Subcutaneous abdominal adipose tissue (tissue), 5 donors: ENCODE data around the gene NOP53.
A peak's percentile ranks its signal among the peaks of the same experiment; 100 is the strongest.
"Not testable (repeated sequence)": the region's sequence is repeated elsewhere in the genome, so short reads cannot be mapped to it uniquely, and the experiment has no call there.

Experiments used
- H3K27ac ChIP-seq: one replicate; pipeline ENCODE4 v1.7.0; 2013; ENCODE audit warnings: low read depth, mild to moderate bottlenecking, inconsistent platforms, low read length, moderate library complexity
- H3K27me3 ChIP-seq, 5 donors: one replicate each; pipeline ENCODE4 v1.7.0; 2013; ENCODE audit warnings: low read length in 5 of 5, inconsistent platforms in 1 of 5; ENCODE audit not compliant: control insufficient read depth in 5 of 5, insufficient read depth in 4 of 5
- H3K36me3 ChIP-seq, 5 donors: one replicate each; pipeline ENCODE4 v1.7.0; 2013; ENCODE audit warnings: low read length in 5 of 5; ENCODE audit not compliant: control insufficient read depth in 5 of 5, insufficient read depth in 5 of 5
- H3K4me1 ChIP-seq, 5 donors: one replicate each; pipeline ENCODE4 v1.7.0; 2013; ENCODE audit warnings: low read length in 5 of 5, mild to moderate bottlenecking in 3 of 5, moderate library complexity in 1 of 5; ENCODE audit not compliant: control insufficient read depth in 5 of 5, insufficient read depth in 5 of 5
- H3K4me3 ChIP-seq, 5 donors: one replicate each; pipeline ENCODE4 v1.7.0; 2013; ENCODE audit warnings: low read length in 5 of 5, low read depth in 1 of 5
- H3K9ac ChIP-seq, 5 donors: one replicate each; pipeline ENCODE4 v1.7.0; 2013; ENCODE audit warnings: low read length in 5 of 5, mild to moderate bottlenecking in 4 of 5, moderate library complexity in 3 of 5
- H3K9me3 ChIP-seq, 5 donors: one replicate each; pipeline ENCODE4 v1.7.0; 2013; ENCODE audit warnings: low read length in 5 of 5; ENCODE audit not compliant: control insufficient read depth in 5 of 5
- donor health status: healthy.
- donor health status: healthy.
- donor health status: healthy.
- donor health status: healthy.
- donor health status: healthy.

The NOP53 gene

DNA sequence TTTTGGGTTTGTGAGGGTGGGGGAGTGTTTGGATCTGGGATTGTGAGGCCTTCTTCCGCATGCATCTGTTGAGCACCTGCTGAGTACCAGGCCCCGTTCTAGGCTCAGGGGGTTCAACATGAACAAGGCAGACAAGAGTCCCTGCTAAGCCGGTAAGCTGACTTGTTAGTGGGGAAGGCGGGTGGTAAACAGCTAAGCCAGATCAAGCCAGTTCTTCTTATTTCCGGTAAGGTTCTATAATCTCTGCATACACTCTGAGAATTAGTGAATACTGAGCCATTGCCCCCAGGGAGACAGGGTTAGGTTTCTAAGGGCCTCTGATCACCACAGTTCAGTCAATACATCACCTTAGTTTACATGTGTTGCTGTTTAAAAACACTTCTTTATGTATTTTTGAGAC, 42.0 kb upstream of the NOP53 start:
- Histone ChIP-seq H3K4me1 (no peaks in the 10 kb centered on the region), H3K27ac (no peak overlapping the region), H3K9ac (no peak overlapping the region), H3K36me3 (peaks cover 0 to 52% (median 34%) of the 10 kb centered on the region in 5 donors), H3K4me3 (no peak overlapping the region), H3K27me3 (no peaks in the 10 kb centered on the region), H3K9me3 (peaks cover 0 to 4% (median 0%) of the 10 kb centered on the region in 5 donors)

DNA sequence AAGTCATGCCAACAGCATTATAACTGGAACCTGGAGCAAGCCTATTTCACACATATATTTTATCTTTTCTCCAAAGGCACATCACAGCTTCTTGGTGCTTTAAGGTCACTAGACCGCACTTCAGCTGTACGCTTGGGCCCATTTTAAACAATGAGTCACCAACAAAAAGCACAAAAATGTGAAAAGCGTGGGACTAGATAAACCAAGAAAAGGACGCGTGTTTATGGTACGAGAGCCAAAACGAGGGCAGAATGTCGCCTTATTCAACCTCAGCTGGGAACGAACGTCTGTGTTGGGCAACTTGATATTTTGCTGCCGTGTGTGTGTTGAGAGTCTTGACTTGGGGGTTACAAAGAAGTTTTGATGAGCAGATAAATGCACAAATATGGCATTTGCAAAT, 41.3 kb upstream of the NOP53 start:
- peaks cover 0 to 45% (median 28%) of the 10 kb centered on the region in 5 donors for H3K36me3 ChIP-seq
- no peak overlapping the region for H3K27ac ChIP-seq
- no peak overlapping the region for H3K9ac ChIP-seq
- H3K9me3 ChIP-seq, result peaks cover 0 to 4% (median 0%) of the 10 kb centered on the region in 5 donors
- no peaks in the 10 kb centered on the region for H3K27me3 ChIP-seq
- H3K4me1 ChIP-seq, result no peaks in the 10 kb centered on the region
- no peak overlapping the region for H3K4me3 ChIP-seq

DNA sequence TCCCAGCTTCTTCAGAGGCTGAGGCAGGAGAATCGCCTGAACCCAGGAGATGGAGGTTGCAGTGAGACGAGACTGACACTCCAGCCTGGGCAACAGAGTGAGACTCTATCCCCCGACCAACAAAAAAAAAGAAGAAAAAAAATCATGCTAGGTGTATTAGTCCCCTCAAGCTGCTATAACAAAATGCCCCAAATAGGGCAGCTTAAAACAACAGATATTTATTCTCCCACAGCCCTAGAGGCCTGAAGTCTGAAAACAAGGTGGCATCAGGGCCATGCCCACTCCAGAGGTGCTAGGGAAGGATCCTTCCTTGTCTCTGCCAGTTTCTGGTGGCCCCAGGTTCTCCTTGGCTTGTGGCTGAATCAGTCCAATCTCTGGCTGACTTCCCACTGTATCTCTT, 40.7 kb upstream of the NOP53 start:
- no peak overlapping the region for H3K9ac ChIP-seq
- peaks cover 0 to 4% (median 0%) of the 10 kb centered on the region in 5 donors for H3K9me3 ChIP-seq
- no peaks in the 10 kb centered on the region for H3K4me1 ChIP-seq
- H3K36me3 ChIP-seq, result peaks cover 0 to 40% (median 22%) of the 10 kb centered on the region in 5 donors
- H3K4me3 ChIP-seq, result no peak overlapping the region
- no peak overlapping the region for H3K27ac ChIP-seq
- H3K27me3 ChIP-seq, result no peaks in the 10 kb centered on the region

DNA sequence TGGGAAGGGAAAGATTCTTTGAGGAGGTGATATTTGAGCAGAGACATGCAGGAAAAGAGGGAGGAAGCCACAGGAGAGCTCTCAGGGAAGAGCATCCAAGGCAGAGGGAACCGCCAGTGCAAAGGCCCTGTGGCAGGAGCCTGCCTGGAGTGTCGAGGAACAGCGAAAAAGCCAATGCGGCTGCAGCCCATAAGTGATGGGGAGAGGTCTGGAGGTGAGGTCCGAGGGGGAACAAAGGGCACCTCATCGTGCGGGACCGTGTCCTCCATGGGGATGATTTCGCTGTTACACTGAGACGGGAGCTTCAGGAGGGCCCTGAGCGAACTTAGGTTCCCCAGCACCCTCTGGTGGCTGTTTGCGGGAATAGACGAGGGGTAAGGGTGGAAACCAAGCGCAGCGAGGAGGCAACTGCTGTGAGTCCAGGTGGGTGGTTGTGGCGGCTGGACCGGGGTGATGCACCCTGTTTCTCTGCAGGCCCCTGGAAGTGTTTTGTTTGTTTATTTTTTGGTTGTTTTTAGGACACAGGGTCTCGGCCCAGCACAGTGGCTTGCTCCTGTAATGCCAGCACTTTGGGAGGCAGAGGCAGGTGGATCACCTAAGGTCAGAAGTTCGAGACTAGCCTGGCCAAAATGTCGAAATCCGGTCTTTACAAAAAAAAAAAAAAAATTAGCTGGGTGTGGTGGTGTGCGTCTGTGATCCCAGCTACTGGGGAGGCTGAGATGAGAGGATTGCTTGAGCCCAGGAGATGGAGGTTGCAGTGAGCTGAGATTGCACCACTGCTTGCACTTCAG, 38.0 kb upstream of the NOP53 start:
- Histone ChIP-seq H3K4me1 (no peaks in the 10 kb centered on the region), H3K36me3 (peaks cover 0 to 14% (median 10%) of the 10 kb centered on the region in 5 donors), H3K9me3 (peaks cover 0 to 4% (median 0%) of the 10 kb centered on the region in 5 donors), H3K27ac (no peak overlapping the region), H3K27me3 (no peaks in the 10 kb centered on the region), H3K4me3 (no peak overlapping the region), H3K9ac (no peak overlapping the region)

DNA sequence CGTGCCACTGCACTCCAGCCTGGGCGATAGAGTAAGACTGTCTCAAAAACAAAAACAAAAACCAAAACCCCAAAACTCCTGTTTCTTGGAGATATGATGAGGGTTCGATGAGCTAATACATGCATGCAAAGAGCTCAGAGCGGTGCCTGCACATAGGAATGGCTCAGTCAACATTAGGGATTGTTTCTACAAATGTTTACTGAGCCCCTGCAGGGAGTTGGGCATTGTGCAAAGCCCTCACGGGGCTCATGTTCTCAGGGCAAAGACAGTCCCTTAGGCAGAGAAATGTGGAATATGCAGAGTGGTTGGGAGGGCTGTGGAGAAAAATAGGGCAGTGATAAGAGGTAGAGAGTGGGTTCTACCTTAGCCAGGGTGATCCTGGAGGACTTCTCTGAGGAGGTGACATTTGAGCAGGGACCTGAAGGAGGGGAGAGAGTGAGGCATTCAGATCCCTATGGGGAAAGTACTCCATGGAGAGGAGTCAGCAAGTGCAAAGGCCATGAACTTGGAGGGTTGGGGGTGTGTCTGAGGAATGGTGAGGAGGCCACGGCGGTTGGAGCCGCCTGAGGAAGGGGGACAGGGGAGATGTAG, 33.6 kb upstream of the NOP53 start:
- Histone ChIP-seq H3K9me3 (no peaks in the 10 kb centered on the region), H3K27me3 (no peaks in the 10 kb centered on the region), H3K36me3 (peaks cover 0 to 10% (median 4%) of the 10 kb centered on the region in 5 donors), H3K27ac (no peak overlapping the region), H3K4me3 (no peak overlapping the region), H3K9ac (no peak overlapping the region), H3K4me1 (peaks cover 7 to 36% (median 34%) of the 10 kb centered on the region in 5 donors)

DNA sequence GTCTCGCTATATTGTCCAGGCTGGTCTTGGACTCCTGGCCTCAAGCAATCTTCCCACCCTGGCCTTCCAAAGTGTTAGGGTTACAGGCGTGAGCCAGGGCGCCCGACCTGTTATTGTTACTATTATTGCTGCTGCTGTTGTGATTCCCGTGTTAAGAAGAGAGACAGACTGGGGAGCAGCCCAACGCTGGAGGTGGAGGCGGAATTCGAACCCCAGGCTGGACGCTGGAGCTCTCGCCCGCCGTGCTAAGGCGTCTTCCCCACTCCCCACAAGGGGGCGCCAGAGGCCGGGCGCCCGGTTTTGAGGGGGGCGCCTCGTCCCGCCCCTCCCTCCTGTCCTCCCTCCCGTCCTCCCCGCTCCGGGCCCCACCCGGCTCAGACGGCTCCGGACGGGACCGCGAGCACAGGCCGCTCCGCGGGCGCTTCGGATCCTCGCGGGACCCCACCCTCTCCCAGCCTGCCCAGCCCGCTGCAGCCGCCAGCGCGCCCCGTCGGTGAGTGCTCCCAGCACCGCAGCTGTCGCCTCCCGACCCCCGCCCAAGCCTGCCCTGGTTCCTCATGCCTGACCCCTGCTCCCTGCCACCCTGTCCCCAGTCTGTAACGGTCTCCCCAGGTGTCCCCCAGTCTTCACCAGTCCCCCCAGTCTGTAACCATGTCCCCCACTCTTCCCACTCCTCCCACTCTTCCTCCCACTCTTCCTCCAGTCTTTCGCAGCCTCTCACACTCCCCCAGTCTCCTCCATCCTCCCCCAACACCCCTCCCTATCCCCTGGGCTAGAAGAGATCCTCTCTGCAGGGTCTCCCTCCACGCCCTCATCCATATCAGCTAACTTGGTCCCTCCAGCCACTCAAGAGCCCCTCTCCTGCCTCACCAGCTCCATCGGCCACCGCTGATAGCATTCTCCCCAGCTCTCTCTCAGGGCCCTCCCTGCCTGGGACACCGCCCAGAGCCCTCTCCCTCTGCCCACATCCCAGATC, 32.0 kb upstream of the NOP53 start, which contains the start of gene EHD2:
Gene EHD2 (plus strand): TSS at position 377 of the 976 bp plus-strand sequence. CDS start 3,191 bp downstream, outside the sequence.
- H3K27ac ChIP-seq, result peak within 1 kb of the TSS; percentile 98
- peaks cover 11 to 51% (median 46%) of the 10 kb centered on the region in 5 donors for H3K4me1 ChIP-seq
- H3K9ac ChIP-seq, result peak within 1 kb of the TSS; percentile 76 to 91 (median 83)
- H3K27me3 ChIP-seq, result no peaks in the 10 kb centered on the region
- peaks cover 0 to 20% (median 11%) of the 10 kb centered on the region in 5 donors for H3K36me3 ChIP-seq
- H3K4me3 ChIP-seq, result peak within 1 kb of the TSS; percentile 89 to 98 (median 94)
- no peaks in the 10 kb centered on the region for H3K9me3 ChIP-seq

DNA sequence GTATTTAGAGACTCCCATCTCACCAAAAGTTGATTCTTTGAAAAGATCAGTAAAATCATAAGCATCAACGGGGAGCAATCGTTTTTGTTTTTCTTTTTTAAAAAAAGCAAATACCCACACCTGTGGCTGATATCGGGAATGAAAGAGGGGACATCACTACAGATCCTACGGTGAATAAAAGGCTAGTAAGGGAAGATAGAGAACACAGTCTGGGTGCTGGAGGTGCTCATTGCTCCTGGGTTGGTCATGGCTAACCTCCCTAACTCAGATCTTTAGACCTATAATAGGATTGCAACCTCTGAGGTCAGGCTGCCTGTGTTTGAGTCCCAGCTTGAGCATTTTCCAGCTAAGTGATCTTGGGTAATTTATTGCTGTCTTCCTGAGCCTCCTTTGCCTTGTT, 31.0 kb upstream of the NOP53 start:
- Histone ChIP-seq H3K27ac (peak overlapping the region; percentile 98), H3K9me3 (no peaks in the 10 kb centered on the region), H3K4me3 (peak overlapping the region; percentile 89 to 98 (median 94)), H3K27me3 (no peaks in the 10 kb centered on the region), H3K36me3 (peaks cover 0 to 20% (median 11%) of the 10 kb centered on the region in 5 donors), H3K9ac (peak overlapping the region; percentile 76 to 91 (median 83)), H3K4me1 (peaks cover 15 to 62% (median 54%) of the 10 kb centered on the region in 5 donors)

DNA sequence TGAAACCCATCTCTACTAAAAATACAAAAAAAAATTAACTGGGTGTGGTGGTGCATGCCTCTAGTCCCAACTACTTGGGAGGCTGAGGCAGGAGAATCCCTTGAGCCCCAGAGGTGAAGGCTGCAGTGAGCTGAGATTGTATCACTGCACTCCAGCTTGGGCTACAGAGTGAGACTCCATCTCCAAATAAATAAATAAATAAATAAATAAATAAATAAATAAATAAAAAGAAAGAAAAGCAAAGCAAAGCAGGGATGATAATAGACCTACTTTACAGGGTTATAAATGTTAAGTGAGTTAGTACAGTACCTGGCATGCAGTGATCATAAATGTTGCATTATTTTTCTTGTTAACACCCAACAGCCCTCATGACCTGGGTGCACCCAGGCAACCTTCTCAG, 30.5 kb upstream of the NOP53 start:
- Histone ChIP-seq H3K27ac (peak overlapping the region; percentile 98), H3K9ac (peak overlapping the region in 1 of 5 donors; percentile 56), H3K4me1 (peaks cover 16 to 67% (median 60%) of the 10 kb centered on the region in 5 donors), H3K36me3 (peaks cover 0 to 20% (median 11%) of the 10 kb centered on the region in 5 donors), H3K4me3 (peak overlapping the region; percentile 89 to 98 (median 94))
- H3K9me3 ChIP-seq, H3K27me3 ChIP-seq: not testable (repeated sequence)

DNA sequence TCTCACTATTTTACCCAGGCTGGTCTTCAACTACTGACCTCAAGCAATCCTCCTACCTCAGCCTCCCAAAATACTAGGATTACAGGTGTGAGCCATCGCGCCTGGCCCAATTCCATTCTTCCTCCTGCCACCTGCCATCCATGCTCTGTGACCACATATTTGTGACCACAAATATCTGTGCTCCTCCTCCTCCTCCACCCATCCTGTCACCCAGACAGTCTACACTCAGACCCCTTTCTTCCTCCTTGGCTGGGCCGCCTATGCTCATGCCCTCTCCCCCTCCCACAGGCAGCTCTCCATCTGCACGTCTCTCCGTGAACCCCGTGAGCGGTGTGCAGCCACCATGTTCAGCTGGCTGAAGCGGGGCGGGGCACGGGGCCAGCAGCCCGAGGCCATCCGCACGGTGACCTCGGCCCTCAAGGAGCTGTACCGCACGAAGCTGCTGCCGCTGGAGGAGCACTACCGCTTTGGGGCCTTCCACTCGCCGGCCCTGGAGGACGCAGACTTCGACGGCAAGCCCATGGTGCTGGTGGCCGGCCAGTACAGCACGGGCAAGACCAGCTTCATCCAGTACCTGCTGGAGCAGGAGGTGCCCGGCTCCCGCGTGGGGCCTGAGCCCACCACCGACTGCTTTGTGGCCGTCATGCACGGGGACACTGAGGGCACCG, 28.9 kb upstream of the NOP53 start:
- H3K9me3 ChIP-seq, result no peaks in the 10 kb centered on the region
- H3K4me1 ChIP-seq, result peaks cover 22 to 80% (median 71%) of the 10 kb centered on the region in 5 donors
- H3K36me3 ChIP-seq, result peaks cover 0 to 22% (median 18%) of the 10 kb centered on the region in 5 donors
- H3K9ac ChIP-seq, result peak overlapping the region in 2 of 5 donors; percentile 2 to 43
- H3K27me3 ChIP-seq, result no peaks in the 10 kb centered on the region
- H3K27ac ChIP-seq, result peak overlapping the region; percentile 94
- peak overlapping the region; percentile 51 to 59 (median 54) for H3K4me3 ChIP-seq
